ENCODE results near the gene OPHN1.
"Not testable (repeated sequence)": the region's sequence is repeated elsewhere in the genome, so short reads cannot be mapped to it uniquely, and the experiment has no call there.

Gene OPHN1

DNA sequence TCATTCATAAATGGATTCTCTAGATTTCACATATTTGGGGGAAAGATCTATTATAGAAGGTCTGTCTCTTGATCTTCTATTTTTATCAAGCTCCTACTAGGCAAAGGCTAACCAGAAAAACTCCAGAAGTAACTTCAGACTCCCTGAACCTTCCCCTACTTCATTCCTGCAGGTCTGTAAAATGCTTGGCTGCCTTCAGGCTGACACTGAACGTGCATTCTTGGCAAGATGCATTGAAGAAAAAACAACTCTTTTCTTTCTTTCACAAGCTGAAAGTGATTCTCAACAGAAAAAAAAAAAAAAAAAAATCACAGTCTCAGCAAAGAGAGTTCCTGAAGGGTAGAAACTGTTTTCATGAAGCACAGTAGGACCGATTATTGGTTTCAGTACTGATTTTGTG, 12.7 kb downstream of the OPHN1 start:
- no peak for DNase-seq

DNA sequence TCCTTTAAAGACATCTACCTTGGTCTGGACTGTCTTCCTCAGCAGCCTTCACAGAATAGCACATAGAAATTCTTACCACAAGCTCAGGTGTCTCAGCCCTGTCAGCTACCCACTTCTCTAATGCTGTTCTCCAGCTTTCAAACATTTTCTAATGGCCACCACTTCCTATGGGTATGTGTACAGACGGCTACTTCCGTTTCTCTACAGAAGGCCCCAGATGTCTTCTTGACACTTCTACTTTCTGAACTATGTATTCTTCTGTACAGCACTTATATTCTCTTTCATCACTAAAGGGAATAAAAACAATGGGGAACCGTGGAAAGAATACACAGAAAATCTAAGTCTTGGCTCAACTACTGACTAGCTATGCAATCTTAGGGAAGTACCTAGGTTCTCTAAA, 13.3 kb downstream of the OPHN1 start:
- DNase-seq, result no peak

DNA sequence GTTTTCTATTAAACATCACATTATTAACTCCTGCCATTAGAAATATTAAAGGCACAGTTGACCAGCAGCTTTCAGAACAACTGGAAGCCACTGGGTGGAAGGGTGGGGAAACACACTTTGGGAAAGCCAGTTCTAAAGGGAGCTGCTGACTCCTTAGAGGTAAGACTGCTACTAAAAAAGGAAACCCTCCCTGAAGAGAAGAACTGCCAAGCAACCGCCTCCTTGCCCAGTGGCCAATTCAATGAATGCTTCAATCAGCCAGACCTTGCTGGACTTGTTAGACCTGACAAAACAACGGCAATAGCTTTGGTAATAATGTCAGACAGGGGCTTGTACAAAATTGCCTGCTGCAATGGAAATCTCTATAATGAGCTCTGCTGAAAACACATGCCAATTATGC, 15.6 kb downstream of the OPHN1 start:
- no peak for DNase-seq

DNA sequence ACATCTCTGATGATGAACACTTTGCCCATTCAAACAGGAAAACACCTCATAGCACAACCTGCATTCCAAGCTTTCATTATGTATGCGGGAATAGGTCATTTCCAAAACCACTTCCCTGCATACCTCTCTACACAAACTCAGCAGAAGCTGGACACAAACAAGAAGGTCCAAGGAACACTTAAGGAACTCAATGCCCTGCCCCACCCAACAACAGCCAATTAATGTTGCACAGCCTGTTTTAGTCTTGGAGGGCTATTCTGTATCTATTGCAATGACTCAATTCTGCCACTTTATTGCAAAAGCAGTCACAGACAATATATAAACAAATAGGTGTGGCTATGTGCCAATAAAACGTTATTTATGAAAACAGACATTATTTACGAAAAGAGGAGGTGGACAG, 16.7 kb downstream of the OPHN1 start:
- DNase-seq, result no peak

DNA sequence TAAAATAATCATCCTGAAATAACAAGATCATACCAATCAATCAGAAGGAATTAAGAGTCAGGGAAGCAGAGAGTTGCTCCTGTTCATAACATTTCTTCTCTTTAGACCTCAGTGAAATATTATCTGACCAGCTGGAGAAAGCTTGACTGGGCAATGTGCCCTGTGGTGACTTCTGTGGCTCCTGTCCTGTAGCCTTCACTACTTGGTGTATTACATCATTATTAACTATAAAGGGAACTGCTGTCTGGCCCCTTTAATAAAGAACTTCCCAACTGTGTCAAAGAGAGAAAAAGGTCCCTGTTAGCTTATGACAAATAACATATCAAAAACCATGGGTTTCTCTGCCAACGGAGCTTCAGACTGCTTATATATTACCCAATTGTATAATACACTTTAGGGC, 18.0 kb downstream of the OPHN1 start:
- no peak for DNase-seq

DNA sequence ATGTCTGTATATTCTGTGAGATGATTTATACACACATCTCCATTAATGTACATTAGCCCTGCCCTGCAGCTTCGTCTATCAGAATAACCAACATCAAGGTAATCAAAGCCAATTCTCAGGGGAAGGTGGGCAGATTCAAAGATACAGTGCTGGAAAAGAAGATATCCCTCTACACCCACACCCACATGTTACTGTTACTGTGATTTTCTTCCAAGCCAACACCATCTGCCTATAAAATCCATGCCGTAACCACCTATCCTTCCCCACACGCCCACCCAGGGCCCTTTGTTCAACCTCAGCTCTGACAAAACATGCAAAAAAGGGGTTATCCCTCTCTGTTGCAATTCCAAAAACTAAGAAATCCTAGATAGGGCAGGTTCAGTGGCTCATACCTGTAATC, 20.0 kb downstream of the OPHN1 start:
- DNase-seq, result no peak

DNA sequence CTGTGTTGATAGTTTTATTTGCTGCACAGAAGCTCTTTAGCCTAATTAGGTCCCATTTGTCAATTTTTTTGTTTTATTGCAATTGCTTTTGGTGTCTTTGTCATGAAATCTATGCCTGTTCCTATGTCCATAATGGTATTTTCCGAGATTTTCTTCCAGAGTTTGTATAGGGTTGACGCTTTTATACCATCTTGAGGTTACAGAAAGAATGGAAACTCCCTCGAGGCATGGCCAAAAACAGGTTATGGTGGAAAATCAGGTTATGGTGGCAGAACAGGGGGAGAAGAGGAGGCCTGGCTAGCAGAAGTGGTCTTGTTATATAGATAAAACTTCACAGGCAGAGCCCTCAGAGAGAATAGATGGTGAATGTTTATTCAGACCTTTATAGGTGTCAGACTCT, 21.6 kb downstream of the OPHN1 start:
- DNase-seq, result no peak

DNA sequence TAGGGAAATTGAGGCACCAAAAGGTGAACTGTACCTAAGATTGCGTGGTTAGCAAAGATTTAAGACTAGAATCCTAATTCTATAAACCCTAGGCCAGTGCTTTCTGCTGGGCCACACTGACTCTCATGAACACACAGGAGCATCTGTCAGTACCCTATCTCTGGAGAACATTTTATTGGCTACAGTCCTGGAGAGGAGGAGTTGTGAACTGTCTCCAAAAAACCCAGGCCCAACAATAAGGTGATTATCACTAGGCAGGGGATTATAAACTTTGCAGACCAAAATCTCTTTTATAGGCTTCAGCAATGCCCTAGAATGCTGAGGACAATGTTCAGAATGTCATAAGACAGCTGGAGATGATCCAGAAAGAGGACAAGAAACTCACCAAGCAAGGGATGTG, 24.1 kb downstream of the OPHN1 start:
- DNase-seq, result no peak

DNA sequence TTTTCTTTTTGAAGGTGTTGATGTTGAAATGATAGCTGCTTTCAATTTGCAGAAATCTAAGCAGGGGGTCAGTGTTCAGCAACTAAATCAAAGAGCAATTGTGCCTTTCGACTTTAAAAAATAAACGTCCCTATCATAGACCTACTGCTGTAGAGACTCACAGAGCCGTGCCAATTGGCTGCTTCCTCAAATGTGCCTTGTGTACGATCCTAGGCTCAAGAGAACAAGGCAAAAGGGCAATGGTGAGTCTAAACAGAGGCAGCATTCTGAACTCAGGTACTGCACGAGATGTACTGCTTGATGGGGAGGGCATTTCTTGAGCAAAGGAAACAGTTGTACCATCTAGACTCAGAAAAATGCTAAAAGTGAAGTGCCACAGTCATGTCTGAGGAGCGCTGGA, 29.8 kb downstream of the OPHN1 start:
- DNase-seq, result no peak

DNA sequence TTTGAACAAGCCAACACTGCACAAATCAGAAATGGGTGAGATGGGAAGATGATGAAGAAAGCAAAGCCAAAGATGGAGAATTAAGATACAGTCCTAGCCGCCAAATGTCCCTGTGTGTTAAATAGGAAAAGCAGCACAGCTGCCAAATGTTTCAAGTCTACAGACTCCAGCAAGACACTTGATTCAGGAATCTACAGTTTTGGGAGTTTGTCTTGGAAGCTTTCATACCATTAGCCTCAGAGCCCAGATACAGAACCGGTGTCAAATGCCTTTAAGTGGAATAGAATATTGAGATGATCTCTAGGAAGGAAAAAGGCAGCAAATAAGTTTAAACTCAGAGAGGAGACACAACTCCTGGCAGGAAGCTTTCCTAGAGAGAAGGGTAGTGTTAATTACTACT, 30.3 kb downstream of the OPHN1 start:
- DNase-seq, result no peak

DNA sequence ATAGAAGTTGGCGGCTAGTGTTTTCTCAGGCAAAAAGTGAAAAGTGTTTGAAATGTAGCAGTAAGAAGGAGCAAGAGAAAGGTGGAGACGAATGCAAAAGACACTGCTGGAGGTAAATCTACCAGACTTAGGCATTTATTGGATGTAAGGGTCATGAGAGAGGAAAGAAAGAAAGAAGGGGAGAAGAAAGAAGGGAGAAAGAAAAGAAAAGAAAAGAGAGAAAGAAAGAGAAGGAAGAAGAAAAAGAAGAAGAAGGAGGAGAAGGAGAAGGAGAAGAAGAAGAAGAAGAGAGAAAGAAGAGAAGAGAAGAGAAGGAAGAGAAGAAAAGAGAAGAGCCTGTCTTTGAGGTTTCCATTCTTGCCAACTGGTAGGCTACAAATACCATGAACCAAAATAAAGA, 31.2 kb downstream of the OPHN1 start:
- no peak for DNase-seq

DNA sequence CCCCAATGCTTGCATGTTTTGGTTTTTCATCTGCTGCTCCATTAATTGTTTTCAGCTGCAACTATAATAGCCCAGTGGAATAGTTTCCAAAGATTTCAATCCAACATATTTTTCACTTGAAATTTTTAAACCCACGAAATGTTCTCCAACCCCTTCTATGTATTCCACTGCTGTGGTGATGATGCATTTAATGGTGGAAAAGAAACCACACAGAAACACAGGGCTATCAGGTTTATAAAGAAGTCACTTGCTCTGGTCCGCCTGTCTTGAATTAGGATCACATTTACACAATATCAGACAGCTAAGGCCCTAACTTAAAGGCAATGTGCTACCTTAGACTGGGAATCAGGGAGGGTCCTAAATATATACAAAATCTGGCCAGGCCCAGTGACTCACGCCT, 35.0 kb downstream of the OPHN1 start:
- DNase-seq, result no peak

DNA sequence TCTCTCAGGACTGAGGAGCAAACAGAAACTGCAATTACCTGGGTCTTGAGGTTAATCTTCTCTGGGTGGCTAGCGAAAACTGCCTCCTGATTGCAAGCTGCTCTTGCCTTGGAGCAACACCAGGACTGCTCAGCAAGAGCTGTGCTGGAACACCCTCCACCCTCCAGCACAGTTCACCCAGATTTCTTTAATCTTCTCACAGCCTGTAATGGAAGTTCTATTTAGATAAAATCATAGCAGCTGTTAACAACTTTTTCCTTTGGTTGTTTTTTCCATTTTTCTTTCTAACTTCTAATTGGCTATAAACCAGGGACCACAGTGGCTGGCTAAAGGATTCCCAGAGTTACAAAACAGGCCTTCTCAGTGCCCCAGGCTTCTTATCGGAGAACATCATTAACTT, 36.3 kb downstream of the OPHN1 start:
- DNase-seq, result no peak

DNA sequence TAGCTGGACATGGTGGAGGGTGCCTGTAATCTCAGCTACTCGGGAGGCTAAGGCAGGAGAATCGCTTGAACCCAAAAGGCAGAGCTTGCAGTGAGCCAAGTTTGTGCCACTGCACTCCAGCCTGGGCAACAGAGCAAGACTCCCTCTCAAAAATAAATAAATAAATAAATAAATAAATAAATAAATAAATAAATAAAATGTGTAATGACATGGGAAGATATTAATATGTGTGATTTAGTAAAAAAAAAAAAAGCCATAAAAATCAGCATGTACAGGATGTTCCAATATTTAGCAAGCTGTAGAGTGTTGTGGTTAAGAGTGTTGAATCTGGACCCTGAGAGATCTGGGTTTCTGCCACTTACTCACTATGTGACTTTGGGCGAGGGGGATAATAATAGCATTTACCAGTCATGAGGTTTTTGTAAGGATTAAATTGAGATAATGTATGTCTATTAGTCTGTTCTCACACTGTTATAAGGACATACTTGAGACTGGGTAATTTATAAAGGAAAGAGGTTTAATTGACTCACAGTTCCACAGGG, 43.8 kb downstream of the OPHN1 start:
- DNase-seq, result not testable (repeated sequence)

DNA sequence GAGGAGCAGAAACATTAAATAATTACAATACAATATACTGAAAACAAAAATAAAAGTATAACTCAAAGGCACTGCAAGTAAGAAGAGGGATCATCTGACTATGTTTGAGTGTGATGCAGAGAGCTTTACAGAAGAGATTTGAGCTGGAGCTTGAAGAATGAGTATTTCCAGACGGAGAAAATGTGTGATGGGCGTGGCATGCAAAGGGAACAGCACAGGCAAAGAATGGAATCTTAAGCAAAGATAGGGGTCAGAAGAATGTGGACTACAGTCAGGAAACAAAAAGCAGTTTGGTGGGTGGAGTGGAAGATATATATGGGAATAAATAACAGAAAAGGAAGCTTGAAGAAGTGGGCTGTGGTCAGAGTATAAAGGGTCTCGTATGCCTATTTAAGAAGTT, 45.5 kb downstream of the OPHN1 start:
- DNase-seq, result no peak

DNA sequence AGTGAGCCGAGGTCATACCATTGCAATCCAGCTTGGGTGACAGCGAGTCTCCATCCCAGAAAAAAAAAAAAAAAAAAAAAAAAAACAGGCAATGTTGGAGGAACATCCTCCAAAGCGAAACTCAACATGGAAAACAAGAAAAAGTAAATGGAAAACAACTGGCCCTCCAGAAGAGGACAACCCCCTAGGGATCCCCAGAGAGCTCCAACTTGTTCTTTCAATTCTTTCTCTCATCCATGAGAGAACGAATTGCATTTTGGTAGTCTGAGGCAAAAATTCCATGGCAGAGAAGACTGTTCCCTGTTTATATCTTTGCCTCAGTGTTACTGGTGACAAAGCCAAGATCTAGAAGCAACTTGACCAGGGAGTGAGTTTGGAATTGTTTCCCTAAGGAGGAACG, 49.8 kb downstream of the OPHN1 start:
- DNase-seq, result no peak

DNA sequence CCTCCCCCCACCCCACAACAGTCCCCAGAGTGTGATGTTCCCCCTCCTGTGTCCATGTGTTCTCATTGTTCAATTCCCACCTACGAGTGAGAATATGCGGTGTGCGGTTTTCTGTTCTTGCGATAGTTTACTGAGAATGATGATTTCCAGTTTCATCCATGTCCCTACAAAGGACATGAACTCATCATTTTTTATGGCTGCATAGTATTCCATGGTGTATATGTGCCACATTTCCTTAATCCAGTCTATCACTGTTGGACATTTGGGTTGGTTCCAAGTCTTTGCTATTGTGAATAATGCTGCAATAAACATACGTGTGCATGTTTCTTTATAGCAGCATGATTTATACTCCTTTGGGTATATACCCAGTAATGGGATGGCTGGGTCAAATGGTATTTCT, 55.7 kb downstream of the OPHN1 start:
- not testable (repeated sequence) for DNase-seq

DNA sequence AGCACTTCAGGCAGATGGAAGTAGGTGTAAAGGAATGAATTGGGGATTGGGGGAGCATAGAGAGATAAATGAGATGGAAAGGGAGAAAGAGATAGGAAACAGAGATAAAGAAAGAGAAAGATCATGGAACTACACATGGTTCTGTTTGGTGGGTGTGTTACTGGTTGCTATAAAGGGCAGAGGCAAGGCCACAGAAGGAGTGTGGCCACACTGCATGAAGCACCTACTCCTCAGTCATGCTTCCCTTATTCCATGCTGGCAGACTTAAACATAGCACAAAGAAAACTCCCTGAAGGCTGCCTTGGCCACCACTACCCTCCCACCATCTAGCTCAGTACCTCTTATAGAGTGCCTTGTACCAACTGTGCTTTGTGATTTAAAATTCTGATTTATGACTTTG, 56.9 kb downstream of the OPHN1 start:
- DNase-seq, result no peak

DNA sequence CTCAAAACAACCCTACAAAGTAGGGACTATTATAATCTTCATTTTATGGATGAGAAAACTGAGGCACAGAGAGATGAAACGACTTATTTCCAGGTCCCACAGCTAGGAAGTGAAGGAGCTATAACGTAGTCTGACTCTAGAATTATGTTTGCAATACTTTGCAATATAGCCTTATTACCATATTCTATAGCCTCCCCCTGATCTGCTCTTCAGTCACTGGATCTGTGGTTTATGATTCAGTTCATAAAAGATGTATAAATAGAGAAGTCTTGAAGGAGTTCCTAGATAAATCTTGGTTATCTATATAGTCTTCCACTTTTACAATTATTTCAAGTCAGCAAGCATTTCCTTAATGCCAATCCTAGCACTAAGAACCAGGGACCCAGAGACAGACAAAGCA, 57.5 kb downstream of the OPHN1 start:
- DNase-seq, result no peak

DNA sequence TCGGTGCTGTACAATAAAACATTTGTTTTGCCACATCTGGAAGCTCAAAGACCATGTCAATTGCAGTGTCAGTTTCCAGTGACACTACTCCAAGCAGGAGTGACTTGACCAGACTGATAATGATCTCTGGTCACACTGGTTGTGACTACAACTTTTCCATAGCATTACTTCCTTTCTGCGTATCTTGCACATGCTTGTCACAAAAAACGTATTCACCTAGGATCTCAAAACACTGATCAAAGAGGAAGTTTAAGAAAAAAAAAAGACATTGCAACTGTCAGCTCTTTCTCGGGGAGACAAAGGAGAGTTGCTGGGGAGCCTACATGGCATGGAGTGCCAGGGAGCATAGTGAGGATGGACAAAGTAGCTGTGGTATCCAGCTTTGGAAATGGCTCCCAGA, 60.6 kb downstream of the OPHN1 start:
- no peak for DNase-seq

DNA sequence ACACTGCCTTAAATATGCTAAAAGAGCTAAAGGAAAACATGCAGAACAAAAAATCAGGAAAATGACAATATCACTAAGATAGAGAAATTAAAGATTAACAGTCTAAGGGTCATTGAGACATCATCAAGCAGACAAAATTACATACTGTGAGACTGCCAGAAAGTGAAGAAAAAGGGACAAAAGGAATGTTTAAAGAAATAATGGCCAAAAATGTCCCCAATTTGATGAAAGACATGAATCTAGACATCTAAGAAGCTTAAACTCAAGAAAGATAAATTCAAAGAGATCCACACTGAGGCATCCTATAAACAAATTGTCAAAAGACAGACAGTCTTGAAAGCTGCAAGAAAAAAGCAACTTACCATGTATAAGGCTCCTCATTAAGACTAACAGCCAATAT, 63.7 kb downstream of the OPHN1 start:
- DNase-seq, result no peak

DNA sequence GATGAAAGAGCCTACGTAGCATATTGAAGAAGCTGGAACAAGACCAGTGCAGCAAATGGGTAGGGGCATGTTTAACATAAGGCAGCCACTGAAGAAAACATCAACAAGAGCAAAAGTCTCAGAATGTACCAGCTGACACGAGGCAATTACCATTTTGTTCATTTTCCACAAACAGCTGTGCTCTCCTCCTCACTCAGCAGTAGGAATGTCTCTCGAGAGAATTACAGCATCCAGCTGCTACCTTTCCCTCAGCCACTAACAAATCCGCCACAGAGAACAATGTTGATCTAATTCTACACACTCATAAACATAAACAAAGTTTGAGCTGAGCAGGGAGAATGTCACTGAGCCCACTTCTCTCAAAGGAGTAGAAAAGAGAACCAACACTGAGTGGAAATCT, 68.0 kb downstream of the OPHN1 start:
- DNase-seq, result no peak

DNA sequence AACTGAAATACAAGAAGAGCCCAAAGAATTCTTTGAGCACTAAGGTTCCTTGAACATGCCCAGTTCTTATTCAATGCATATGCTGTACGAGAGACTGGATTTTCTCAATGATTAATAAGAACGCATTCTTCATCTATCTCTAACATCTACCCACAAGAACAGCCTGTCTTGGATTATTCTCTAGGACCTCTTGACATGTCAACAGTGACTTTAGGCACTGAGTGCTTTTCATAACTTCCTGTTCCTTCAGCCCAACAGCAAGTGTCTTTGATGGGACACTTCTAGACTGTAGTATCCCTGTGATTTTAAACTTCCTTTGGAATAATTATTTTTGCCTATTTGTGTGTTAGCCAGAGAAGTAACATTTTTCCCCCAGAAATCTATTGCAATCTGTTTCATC, 69.3 kb downstream of the OPHN1 start:
- DNase-seq, result no peak

DNA sequence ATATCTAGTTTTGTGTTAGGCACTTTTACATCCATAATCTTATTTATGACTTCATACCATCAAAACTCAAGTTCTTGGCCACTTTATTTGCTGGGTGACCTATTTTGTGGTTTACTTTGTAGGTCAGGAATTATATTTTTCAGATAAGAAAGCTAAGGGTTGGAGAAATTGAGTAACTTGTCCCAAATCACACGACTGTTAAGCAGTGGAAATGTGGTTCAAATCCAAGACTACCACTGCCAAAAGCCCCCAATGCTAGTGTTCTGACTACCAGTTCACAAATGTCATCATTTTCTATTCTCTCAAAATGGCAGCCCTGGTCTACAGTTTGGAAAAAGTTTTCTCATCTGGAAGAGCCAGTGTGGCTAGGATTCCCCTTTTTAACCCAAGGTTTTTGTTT, 74.6 kb downstream of the OPHN1 start:
- DNase-seq, result no peak

DNA sequence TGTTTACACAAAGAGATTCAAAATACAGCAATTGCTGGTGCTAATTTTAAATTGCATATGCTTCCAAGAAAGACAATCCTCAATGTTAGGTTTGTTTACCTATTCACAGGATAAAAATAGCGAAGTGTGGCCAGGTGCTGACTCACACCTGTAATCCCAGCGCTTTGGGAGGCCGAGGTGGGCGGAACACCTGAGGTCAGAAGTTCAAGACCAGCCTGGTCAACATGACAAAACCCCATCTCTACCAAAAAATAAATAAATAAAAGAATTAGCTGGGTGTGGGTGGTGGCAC, 77.7 kb downstream of the OPHN1 start:
- DNase-seq, result no peak

DNA sequence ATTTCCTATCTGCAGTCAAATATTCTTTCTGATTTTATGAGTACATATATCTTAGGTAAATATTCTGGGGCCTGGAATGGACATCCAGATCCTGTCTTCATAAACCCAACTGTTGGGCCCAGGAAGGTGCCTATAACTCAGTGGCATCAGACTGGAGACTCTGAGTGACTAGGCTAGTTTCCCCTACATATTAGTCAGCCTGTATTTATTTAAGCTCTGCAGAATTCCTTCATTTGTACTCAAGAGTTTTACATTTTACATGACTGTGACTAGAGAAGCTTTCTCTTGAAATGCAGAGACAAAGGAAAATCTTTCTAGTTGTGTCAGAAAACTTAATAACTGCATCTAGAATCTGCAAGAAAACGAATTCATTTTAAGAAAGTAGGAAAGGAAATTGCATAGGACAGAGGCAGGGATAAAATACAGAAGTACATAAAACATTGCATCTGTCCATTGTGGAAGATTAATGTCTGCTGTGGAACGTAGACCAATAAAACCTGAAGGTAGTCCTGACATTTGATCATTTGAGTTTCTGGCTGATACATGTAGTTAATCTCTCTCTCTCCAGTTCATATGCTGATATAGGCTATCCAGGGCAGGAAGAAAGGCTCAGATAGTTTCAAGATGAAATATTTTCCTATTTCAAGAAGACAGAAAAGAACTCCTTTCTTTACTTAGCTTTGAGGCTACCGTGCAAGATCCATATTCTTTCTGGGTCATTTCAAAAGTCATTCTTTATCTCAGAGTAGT, 78.2 kb downstream of the OPHN1 start:
- DNase-seq, result no peak
